Measurements from ENCODE around the gene APOLD1. TPM values are rescaled to one million over a fixed set of nuclear protein-coding genes. Genes with fewer than 3 reads are reported as not detected.

The APOLD1 gene
- total and polyA plus RNA-seq, 4 experiments from 2014 or later: 0.38 to 4.3 (median 1.9) TPM

- H3K4me3 Mint-ChIP-seq: peak overlapping the region in 2 of 8 donors; percentile 27 to 67
- H3K27ac Mint-ChIP-seq: peak overlapping the region in 1 of 7 donors; percentile 50
- Histone ChIP-seq H3K27ac (ENCODE audit: low read depth, low read length) (no peak overlapping the region), H3K4me1 (ENCODE audit: insufficient read depth, low read length) (peaks cover 27% of the 10 kb centered on the region), H3K36me3 (ENCODE audit: insufficient read depth, low read length) (no peaks in the 10 kb centered on the region), H3K4me3 (ENCODE audit: low read length in 2 of 2) (no peak overlapping the region), H3K27me3 (ENCODE audit: insufficient read depth, low read length) (no peaks in the 10 kb centered on the region), H3K9me3 (ENCODE audit: control insufficient read depth in 1 of 2, low read length in 2 of 2) (no peaks in the 10 kb centered on the region)
- DNase-seq: no peak
- CTCF ChIA-PET (ENCODE audit: partially characterized antibody): interaction anchor here (0.9 kb wide), 2 partner anchors 11 to 30 kb away, joined by 3 read pairs; no protein-coding TSS in a partner anchor
- intact Hi-C loops (cut with micrococcal nuclease): no loop called here
- H3K9me3 Mint-ChIP-seq: no peaks in the 10 kb centered on the region
- no peaks in the 10 kb centered on the region for H3K27me3 Mint-ChIP-seq
- POLR2A ChIA-PET (ENCODE audit: partially characterized antibody): interaction anchor here (1.1 kb wide), 1 partner anchor 58 kb away, joined by 4 read pairs; no protein-coding TSS in a partner anchor
- H3K4me1 Mint-ChIP-seq: peaks cover 4 to 30% (median 10%) of the 10 kb centered on the region in 4 donors
- H3K36me3 Mint-ChIP-seq: peaks cover 0 to 2% of the 10 kb centered on the region in 2 donors
Observed at GRCh38 chr12:12784116-12784515, 1.3 kb upstream of the APOLD1 start.

- Histone ChIP-seq H3K27ac (ENCODE audit: low read depth, low read length) (peak overlapping the region; percentile 65), H3K4me3 (ENCODE audit: low read length in 2 of 2) (peak overlapping the region; percentile 75 to 81), H3K36me3 (ENCODE audit: insufficient read depth, low read length) (no peaks in the 10 kb centered on the region), H3K9me3 (ENCODE audit: control insufficient read depth in 1 of 2, low read length in 2 of 2) (no peaks in the 10 kb centered on the region), H3K27me3 (ENCODE audit: insufficient read depth, low read length) (no peaks in the 10 kb centered on the region), H3K4me1 (ENCODE audit: insufficient read depth, low read length) (peaks cover 27% of the 10 kb centered on the region)
- H3K27me3 Mint-ChIP-seq: no peaks in the 10 kb centered on the region
- ChIA-PET CTCF (ENCODE audit: partially characterized antibody) (interaction anchor here (0.8 to 5.1 kb wide), 10 partner anchors 14 to 425 kb away, joined by 3 to 108 read pairs (median 11); partner anchors contain the start of gene DDX47), POLR2A (ENCODE audit: partially characterized antibody) (interaction anchor here (0.7 to 4.6 kb wide), 16 partner anchors 11 to 430 kb away, joined by 3 to 72 read pairs (median 4); partner anchors contain the start of genes BORCS5, DDX47 and GPRC5A)
- H3K9me3 Mint-ChIP-seq: no peaks in the 10 kb centered on the region
- no peak for DNase-seq
- intact Hi-C loops (cut with micrococcal nuclease): loop anchor here (5.0 kb wide), 3 partner anchors 106 to 409 kb away; partner anchors contain the start of genes GPRC5A and HEBP1
- H3K4me1 Mint-ChIP-seq: peaks cover 4 to 30% (median 10%) of the 10 kb centered on the region in 4 donors
- peaks cover 0 to 2% of the 10 kb centered on the region in 2 donors for H3K36me3 Mint-ChIP-seq
- H3K4me3 Mint-ChIP-seq: peak overlapping the region; percentile 76 to 87 (median 81)
- peak overlapping the region in 6 of 7 donors; percentile 42 to 81 (median 61) for H3K27ac Mint-ChIP-seq
Observed at GRCh38 chr12:12786351-12786705, 869 bp downstream of the APOLD1 start.

- Histone ChIP-seq H3K4me3 (ENCODE audit: low read length in 2 of 2) (peak overlapping the region; percentile 75 to 81), H3K36me3 (ENCODE audit: insufficient read depth, low read length) (no peaks in the 10 kb centered on the region), H3K4me1 (ENCODE audit: insufficient read depth, low read length) (peaks cover 27% of the 10 kb centered on the region), H3K27ac (ENCODE audit: low read depth, low read length) (peak overlapping the region; percentile 65), H3K9me3 (ENCODE audit: control insufficient read depth in 1 of 2, low read length in 2 of 2) (no peaks in the 10 kb centered on the region), H3K27me3 (ENCODE audit: insufficient read depth, low read length) (no peaks in the 10 kb centered on the region)
- POLR2A ChIA-PET (ENCODE audit: partially characterized antibody): interaction anchor here (0.7 to 4.6 kb wide), 23 partner anchors 11 to 431 kb away, joined by 3 to 72 read pairs (median 4); partner anchors contain the start of genes BORCS5, DDX47, DUSP16 and GPRC5A
- Mint-ChIP-seq H3K4me3 (peak overlapping the region; percentile 80 to 92 (median 88)), H3K9me3 (no peaks in the 10 kb centered on the region), H3K27me3 (no peaks in the 10 kb centered on the region), H3K27ac (peak overlapping the region; percentile 48 to 90 (median 85)), H3K4me1 (peaks cover 4 to 30% (median 10%) of the 10 kb centered on the region in 4 donors), H3K36me3 (peaks cover 0 to 2% of the 10 kb centered on the region in 2 donors)
- peak; percentile 73 to 78 (median 76) for DNase-seq
- intact Hi-C loops (cut with micrococcal nuclease): loop anchor here (5.0 kb wide), 3 partner anchors 105 to 410 kb away; partner anchors contain the start of genes GPRC5A and HEBP1
- CTCF ChIA-PET (ENCODE audit: partially characterized antibody): interaction anchor here (0.7 to 5.1 kb wide), 19 partner anchors 14 to 762 kb away, joined by 3 to 108 read pairs (median 4); partner anchors contain the start of genes BORCS5 and DDX47
Observed at GRCh38 chr12:12786706-12787601, 1.5 kb downstream of the APOLD1 start.

GRCh38 chr12:12788131-12788530 is 2.7 kb downstream of the APOLD1 start:
- H3K27ac ChIP-seq (ENCODE audit: low read depth, low read length): no peak overlapping the region
- POLR2A ChIA-PET (ENCODE audit: partially characterized antibody): interaction anchor here (0.9 to 4.6 kb wide), 12 partner anchors 10 to 322 kb away, joined by 3 to 72 read pairs (median 6); partner anchors contain the start of gene DDX47
- no peaks in the 10 kb centered on the region for H3K36me3 ChIP-seq (ENCODE audit: insufficient read depth, low read length)
- H3K4me3 ChIP-seq (ENCODE audit: low read length in 2 of 2): no peak overlapping the region
- Mint-ChIP-seq H3K9me3 (no peaks in the 10 kb centered on the region), H3K27ac (peak overlapping the region; percentile 64 to 96 (median 90)), H3K36me3 (peaks cover 0 to 2% of the 10 kb centered on the region in 2 donors), H3K27me3 (no peaks in the 10 kb centered on the region), H3K4me3 (peak overlapping the region; percentile 72 to 92 (median 87)), H3K4me1 (peaks cover 4 to 30% (median 10%) of the 10 kb centered on the region in 4 donors)
- intact Hi-C loops (cut with micrococcal nuclease): loop anchor here (1.0 to 5.0 kb wide), 10 partner anchors 20 to 423 kb away; partner anchors contain the start of genes DDX47, GPRC5A and HEBP1
- CTCF ChIA-PET (ENCODE audit: partially characterized antibody): interaction anchor here (0.6 to 5.1 kb wide), 19 partner anchors 8 to 763 kb away, joined by 3 to 108 read pairs (median 8); partner anchors contain the start of gene DDX47
- no peak for DNase-seq
- H3K9me3 ChIP-seq (ENCODE audit: control insufficient read depth in 1 of 2, low read length in 2 of 2): no peaks in the 10 kb centered on the region
- peaks cover 27% of the 10 kb centered on the region for H3K4me1 ChIP-seq (ENCODE audit: insufficient read depth, low read length)
- H3K27me3 ChIP-seq (ENCODE audit: insufficient read depth, low read length): no peaks in the 10 kb centered on the region

- Mint-ChIP-seq H3K27me3 (no peaks in the 10 kb centered on the region), H3K36me3 (peaks cover 0 to 2% of the 10 kb centered on the region in 2 donors), H3K4me1 (peaks cover 4 to 30% (median 10%) of the 10 kb centered on the region in 4 donors), H3K9me3 (no peaks in the 10 kb centered on the region), H3K4me3 (peak overlapping the region; percentile 84 to 92 (median 88)), H3K27ac (peak overlapping the region; percentile 66 to 96 (median 95))
- H3K27ac ChIP-seq (ENCODE audit: low read depth, low read length): no peak overlapping the region
- peak; percentile 58 to 69 (median 61) for DNase-seq
- peaks cover 27% of the 10 kb centered on the region for H3K4me1 ChIP-seq (ENCODE audit: insufficient read depth, low read length)
- no peaks in the 10 kb centered on the region for H3K9me3 ChIP-seq (ENCODE audit: control insufficient read depth in 1 of 2, low read length in 2 of 2)
- POLR2A ChIA-PET (ENCODE audit: partially characterized antibody): interaction anchor here (0.8 to 4.6 kb wide), 9 partner anchors 9 to 431 kb away, joined by 3 to 72 read pairs (median 4); partner anchors contain the start of gene DDX47
- intact Hi-C loops (cut with micrococcal nuclease): loop anchor here (1.0 to 5.0 kb wide), 10 partner anchors 19 to 422 kb away; partner anchors contain the start of genes DDX47, GPRC5A and HEBP1
- H3K4me3 ChIP-seq (ENCODE audit: low read length in 2 of 2): no peak overlapping the region
- no peaks in the 10 kb centered on the region for H3K36me3 ChIP-seq (ENCODE audit: insufficient read depth, low read length)
- H3K27me3 ChIP-seq (ENCODE audit: insufficient read depth, low read length): no peaks in the 10 kb centered on the region
- CTCF ChIA-PET (ENCODE audit: partially characterized antibody): interaction anchor here (0.6 to 5.1 kb wide), 17 partner anchors 9 to 425 kb away, joined by 3 to 108 read pairs (median 8); partner anchors contain the start of genes DDX47 and GPRC5A
Observed at GRCh38 chr12:12788675-12789368, 3.4 kb downstream of the APOLD1 start.

- Mint-ChIP-seq H3K9me3 (no peaks in the 10 kb centered on the region), H3K36me3 (peaks cover 0 to 2% of the 10 kb centered on the region in 2 donors), H3K27me3 (no peaks in the 10 kb centered on the region), H3K27ac (no peak overlapping the region), H3K4me1 (peaks cover 4 to 21% (median 6%) of the 10 kb centered on the region in 4 donors), H3K4me3 (no peak overlapping the region)
- no peak overlapping the region for H3K27ac ChIP-seq (ENCODE audit: low read depth, low read length)
- DNase-seq: no peak
- no peaks in the 10 kb centered on the region for H3K27me3 ChIP-seq (ENCODE audit: insufficient read depth, low read length)
- peaks cover 23% of the 10 kb centered on the region for H3K4me1 ChIP-seq (ENCODE audit: insufficient read depth, low read length)
- ChIA-PET POLR2A (ENCODE audit: partially characterized antibody) (interaction anchor here (4.4 kb wide), 1 partner anchor 14 kb away, joined by 57 read pairs; no protein-coding TSS in a partner anchor), CTCF (ENCODE audit: partially characterized antibody) (interaction anchor here (0.8 to 5.1 kb wide), 3 partner anchors 14 to 126 kb away, joined by 3 to 108 read pairs (median 96); partner anchors contain the start of gene DDX47)
- H3K9me3 ChIP-seq (ENCODE audit: control insufficient read depth in 1 of 2, low read length in 2 of 2): no peaks in the 10 kb centered on the region
- intact Hi-C loops (cut with micrococcal nuclease): no loop called here
- H3K36me3 ChIP-seq (ENCODE audit: insufficient read depth, low read length): no peaks in the 10 kb centered on the region
- no peak overlapping the region for H3K4me3 ChIP-seq (ENCODE audit: low read length in 2 of 2)
Observed at GRCh38 chr12:12790956-12791355, 5.5 kb downstream of the APOLD1 start.

All from CD4-positive, alpha-beta memory T cell (primary cell).